ENCODE data around the gene SHKBP1. TPM values are rescaled to one million over a fixed set of nuclear protein-coding genes. Genes with fewer than 3 reads are reported as not detected.
"Not testable (repeated sequence)": the region's sequence is repeated elsewhere in the genome, so short reads cannot be mapped to it uniquely, and the experiment has no call there.

Gene SHKBP1
- total and polyA plus RNA-seq, 9 of the 15 experiments (the other 6 are each of a cell fraction or from before 2014, with no cell fraction given) = 1.2 to 58.1 (median 22.3) TPM

GRCh38 chr19:40547190-40547589 lies 29.5 kb upstream of the SHKBP1 start:
- H3K9ac ChIP-seq (ENCODE audit: insufficient read depth in 1 of 2, low read depth in 2 of 2, low read length in 2 of 2); DNase-seq (ENCODE audit: extremely low read depth in 1 of 4, low spot score in 3 of 4); intact Hi-C loops (cut with micrococcal nuclease); H3K4me2 ChIP-seq (ENCODE audit: insufficient read depth, low read length); H3K79me2 ChIP-seq (ENCODE audit: control insufficient read depth, insufficient read depth, low read length); H3K36me3 ChIP-seq (ENCODE audit: control insufficient read depth, insufficient read depth, low read length); H3K4me3 ChIP-seq; BruUV-seq (replicated peaks); H4K20me1 ChIP-seq (replicated peaks; ENCODE audit: control insufficient read depth, insufficient read depth, low read length); H3K27ac ChIP-seq (ENCODE audit: extremely low read depth, low read depth, low read length); H3K9me1 ChIP-seq (ENCODE audit: control insufficient read depth, insufficient read depth, low read length); ATAC-seq; FAIRE-seq; H3K27me3 ChIP-seq (ENCODE audit: control insufficient read depth in 2 of 2, insufficient read depth in 2 of 2, low read length in 2 of 2); H3K4me1 ChIP-seq (replicated peaks in 1 of 2; ENCODE audit: control insufficient read depth in 2 of 2, insufficient read depth in 2 of 2, low read length in 2 of 2); H3K9me3 ChIP-seq (replicated peaks; ENCODE audit: control insufficient read depth, insufficient read depth, low read depth, low read length); in situ Hi-C loops (cut with MboI); H2AFZ ChIP-seq (ENCODE audit: low read depth, low read length); POLR2A ChIA-PET: not testable (repeated sequence)
- TF ChIP-seq ZNF146 (CRISPR knock-in tag; IDR thresholded peaks at IDR 0.05; ENCODE audit: unreplicated experiment) = peak; percentile 42
- TF ChIP-seq BCOR (IDR thresholded peaks at IDR 0.05) = peak; percentile 63; the same call in 1 of the 2 replicates
- CTCF ChIA-PET (ENCODE audit: low intra/inter-chr PET ratio) = interaction anchor here (0.6 to 0.9 kb wide), 2 partner anchors 50 to 86 kb away, joined by 3 read pairs; no protein-coding TSS in a partner anchor
- WGBS (ENCODE audit: insufficient coverage, low coverage, missing lambda C conversion rate) = 22% methylated on average over 4 of the region's 4 CpGs

DNA sequence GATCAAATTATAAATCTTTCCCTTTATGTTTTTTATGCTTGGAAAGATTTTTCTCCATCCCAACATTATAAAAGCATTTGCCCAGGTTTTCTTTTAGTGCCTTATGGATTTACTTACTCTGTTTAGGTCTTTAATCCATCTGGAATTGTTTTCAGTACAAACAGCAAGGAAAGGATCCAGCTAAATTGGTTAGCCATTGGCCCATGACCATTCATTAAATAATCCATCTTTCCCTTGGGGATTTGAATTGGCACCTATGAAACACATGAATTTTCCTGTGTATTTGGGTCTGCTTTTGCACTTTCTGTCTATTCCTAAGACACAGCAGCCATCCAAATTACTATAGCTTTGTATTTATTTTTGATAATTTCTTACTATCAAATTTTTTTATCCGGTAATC lies 28.8 kb upstream of the SHKBP1 start:
- Histone ChIP-seq H3K9me1 (ENCODE audit: control insufficient read depth, insufficient read depth, low read length) (no peaks in the 10 kb centered on the region), H3K9ac (ENCODE audit: insufficient read depth in 1 of 2, low read depth in 2 of 2, low read length in 2 of 2) (no peak overlapping the region), H3K4me2 (ENCODE audit: insufficient read depth, low read length) (no peak overlapping the region), H2AFZ (ENCODE audit: low read depth, low read length) (no peak overlapping the region), H3K9me3 (replicated peaks; ENCODE audit: control insufficient read depth, insufficient read depth, low read depth, low read length) (no peaks in the 10 kb centered on the region), H4K20me1 (replicated peaks; ENCODE audit: control insufficient read depth, insufficient read depth, low read length) (no peaks in the 10 kb centered on the region), H3K36me3 (ENCODE audit: control insufficient read depth, insufficient read depth, low read length) (no peaks in the 10 kb centered on the region), H3K4me3 (no peak overlapping the region), H3K4me1 (replicated peaks in 1 of 2; ENCODE audit: control insufficient read depth in 2 of 2, insufficient read depth in 2 of 2, low read length in 2 of 2) (peaks cover 3 to 5% of the 10 kb centered on the region in 2 experiments; a peak in 3 of 5 replicates), H3K79me2 (ENCODE audit: control insufficient read depth, insufficient read depth, low read length) (no peaks in the 10 kb centered on the region), H3K27me3 (ENCODE audit: control insufficient read depth in 2 of 2, insufficient read depth in 2 of 2, low read length in 2 of 2) (peaks cover 0 to 2% of the 10 kb centered on the region in 2 experiments; a peak in 2 of 5 replicates), H3K27ac (ENCODE audit: extremely low read depth, low read depth, low read length) (no peak overlapping the region)
- BruUV-seq (replicated peaks) = no TSS peak
- in situ Hi-C loops (cut with MboI) = no loop called here
- intact Hi-C loops (cut with micrococcal nuclease) = loop anchor here (2.0 kb wide), 1 partner anchor 51 kb away; no protein-coding TSS in a partner anchor
- DNase-seq (ENCODE audit: extremely low read depth in 1 of 4, low spot score in 3 of 4) (no peak), FAIRE-seq (no peak), ATAC-seq (no peak)
- 65% methylated on average over 1 of the region's 1 CpG for WGBS (ENCODE audit: insufficient coverage, low coverage, missing lambda C conversion rate)
- ChIA-PET POLR2A (interaction anchor here (0.6 to 1.3 kb wide), 2 partner anchors 130 to 377 kb away, joined by 3 read pairs; no protein-coding TSS in a partner anchor), CTCF (ENCODE audit: low intra/inter-chr PET ratio) (interaction anchor here (0.6 to 0.9 kb wide), 2 partner anchors 49 to 86 kb away, joined by 3 read pairs; no protein-coding TSS in a partner anchor)
- TF ChIP-seq SRF (CRISPR knock-in tag; IDR thresholded peaks at IDR 0.05) (no peak), ZNF347 (CRISPR knock-in tag; IDR thresholded peaks at IDR 0.05; ENCODE audit: low read depth) (no peak), HNRNPLL (IDR thresholded peaks at IDR 0.05; ENCODE audit: low read depth, low read length, poor library complexity, severe bottlenecking) (no peak), ETS2 (tag; IDR thresholded peaks at IDR 0.05; ENCODE audit: borderline replicate concordance, poor library complexity, severe bottlenecking) (no peak), ZNF224 (CRISPR knock-in tag; IDR thresholded peaks at IDR 0.05) (no peak), RCOR1 (IDR thresholded peaks at IDR 0.05; ENCODE audit: borderline replicate concordance in 1 of 2, low read depth in 2 of 2, low read length in 2 of 2) (no peak), NFRKB (IDR thresholded peaks at IDR 0.05; ENCODE audit: low read depth) (no peak), HMG20B (CRISPR knock-in tag; IDR thresholded peaks at IDR 0.05) (no peak)
- TF ChIP-seq, protein P1, sequence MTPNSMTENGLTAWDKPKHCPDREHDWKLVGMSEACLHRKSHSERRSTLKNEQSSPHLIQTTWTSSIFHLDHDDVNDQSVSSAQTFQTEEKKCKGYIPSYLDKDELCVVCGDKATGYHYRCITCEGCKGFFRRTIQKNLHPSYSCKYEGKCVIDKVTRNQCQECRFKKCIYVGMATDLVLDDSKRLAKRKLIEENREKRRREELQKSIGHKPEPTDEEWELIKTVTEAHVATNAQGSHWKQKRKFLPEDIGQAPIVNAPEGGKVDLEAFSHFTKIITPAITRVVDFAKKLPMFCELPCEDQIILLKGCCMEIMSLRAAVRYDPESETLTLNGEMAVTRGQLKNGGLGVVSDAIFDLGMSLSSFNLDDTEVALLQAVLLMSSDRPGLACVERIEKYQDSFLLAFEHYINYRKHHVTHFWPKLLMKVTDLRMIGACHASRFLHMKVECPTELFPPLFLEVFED (CRISPR knock-in tag; conservative IDR thresholded peaks at IDR 0.05) = no peak

All from K562 (cell line).